ENCODE measurements around the gene MACROD2.

The MACROD2 gene

GRCh38 chr20:14470231-14470899 is 475.0 kb downstream of the MACROD2 start:
- no peak for TF ChIP-seq RARB (CRISPR knock-in tag; IDR thresholded peaks at IDR 0.05)
- no peak for TF ChIP-seq ESRRG (CRISPR knock-in tag; IDR thresholded peaks at IDR 0.05)
- no peak for TF ChIP-seq ARNTL (CRISPR knock-in tag; IDR thresholded peaks at IDR 0.05; ENCODE audit: borderline replicate concordance, low read depth)
- no peak for ATAC-seq

- TF ChIP-seq CSRNP3 (CRISPR knock-in tag; IDR thresholded peaks at IDR 0.05) (no peak), RARB (CRISPR knock-in tag; IDR thresholded peaks at IDR 0.05) (no peak), OSR1 (CRISPR knock-in tag; IDR thresholded peaks at IDR 0.05) (no peak), TSHZ2 (CRISPR knock-in tag; IDR thresholded peaks at IDR 0.05) (no peak), ZNF70 (CRISPR knock-in tag; IDR thresholded peaks at IDR 0.05) (no peak), ZNF565 (CRISPR knock-in tag; conservative IDR thresholded peaks at IDR 0.05; ENCODE audit: low read depth) (no peak), TCF4 (CRISPR knock-in tag; IDR thresholded peaks at IDR 0.05; ENCODE audit: borderline replicate concordance) (no peak), ISL1 (CRISPR knock-in tag; IDR thresholded peaks at IDR 0.05) (no peak), ZNF8 (CRISPR knock-in tag; IDR thresholded peaks at IDR 0.05) (no peak), TOX (CRISPR knock-in tag; IDR thresholded peaks at IDR 0.05; ENCODE audit: borderline replicate concordance) (no peak), ARNTL (CRISPR knock-in tag; IDR thresholded peaks at IDR 0.05; ENCODE audit: borderline replicate concordance, low read depth) (no peak), BACH2 (CRISPR knock-in tag; IDR thresholded peaks at IDR 0.05; ENCODE audit: borderline replicate concordance) (no peak), ESRRG (CRISPR knock-in tag; IDR thresholded peaks at IDR 0.05) (no peak), SNAI2 (CRISPR knock-in tag; IDR thresholded peaks at IDR 0.05) (no peak), CREB5 (CRISPR knock-in tag; IDR thresholded peaks at IDR 0.05; ENCODE audit: low read depth) (no peak), GLIS3 (CRISPR knock-in tag; IDR thresholded peaks at IDR 0.05) (no peak), ZC3H10 (CRISPR knock-in tag; IDR thresholded peaks at IDR 0.05) (no peak), PPARA (CRISPR knock-in tag; IDR thresholded peaks at IDR 0.05; ENCODE audit: borderline replicate concordance) (no peak), PATZ1 (CRISPR knock-in tag; IDR thresholded peaks at IDR 0.05; ENCODE audit: borderline replicate concordance) (no peak), ZFP3 (CRISPR knock-in tag; IDR thresholded peaks at IDR 0.05) (no peak)
These were observed 475.8 kb downstream of the MACROD2 start for GRCh38 chr20:14470977-14471661.

GRCh38 chr20:14477125-14477524 is 481.8 kb downstream of the MACROD2 start:
- ATAC-seq = no peak
- TF ChIP-seq GLIS3 (CRISPR knock-in tag; IDR thresholded peaks at IDR 0.05) (no peak), CSDC2 (CRISPR knock-in tag; IDR thresholded peaks at IDR 0.05) (no peak), PATZ1 (CRISPR knock-in tag; IDR thresholded peaks at IDR 0.05; ENCODE audit: borderline replicate concordance) (no peak)

More at GRCh38 chr20:14470977-14471661, 475.8 kb downstream of the MACROD2 start:
- no peak for ATAC-seq
